Adipocyte (in vitro differentiated cells): ENCODE results near the gene NDUFS4.
"Not testable (repeated sequence)": the region's sequence is repeated elsewhere in the genome, so short reads cannot be mapped to it uniquely, and the experiment has no call there.

Experiments
- DNase-seq: peaks from one replicate; pipeline ENCODE4 v3.0.0-alpha.2; 2015; ENCODE audit warnings: low read depth
- H3K27me3 ChIP-seq: replicated peaks from 2 replicates; pipeline ENCODE4 v1.7.0; 2013; ENCODE audit warnings: mild to moderate bottlenecking, low read length, moderate library complexity; ENCODE audit not compliant: control insufficient read depth, insufficient read depth
- H3K36me3 ChIP-seq: 2 replicates; pipeline ENCODE4 v1.7.0; 2013; ENCODE audit warnings: low read length, mild to moderate bottlenecking, moderate library complexity; ENCODE audit not compliant: control insufficient read depth, insufficient read depth, severe bottlenecking
- H3K4me1 ChIP-seq: 2 replicates; pipeline ENCODE4 v1.7.0; 2013; ENCODE audit warnings: mild to moderate bottlenecking, low read length, moderate library complexity; ENCODE audit not compliant: control insufficient read depth, insufficient read depth
- H3K4me3 ChIP-seq: 2 replicates; pipeline ENCODE4 v1.7.0; 2013; ENCODE audit warnings: mild to moderate bottlenecking, low read length, moderate library complexity
- H3K9ac ChIP-seq: 2 replicates; pipeline ENCODE4 v1.7.0; 2013; ENCODE audit warnings: mild to moderate bottlenecking, low read length, moderate library complexity
- H3K9me3 ChIP-seq: 2 replicates; pipeline ENCODE4 v1.7.0; 2013; ENCODE audit warnings: mild to moderate bottlenecking, low read length, moderate library complexity; ENCODE audit not compliant: control insufficient read depth

Gene NDUFS4

GRCh38 chr5:53607886-53608285, 47.4 kb downstream of the NDUFS4 start:
- peaks cover 28% of the 10 kb centered on the region for H3K4me1 ChIP-seq
- H3K9me3 ChIP-seq: no peaks in the 10 kb centered on the region
- no peak overlapping the region for H3K9ac ChIP-seq
- DNase-seq: peak; percentile 33
- no peaks in the 10 kb centered on the region for H3K27me3 ChIP-seq
- peaks cover 24% of the 10 kb centered on the region for H3K36me3 ChIP-seq
- H3K4me3 ChIP-seq: peak overlapping the region; percentile 11

- not testable (repeated sequence) for H3K9me3 ChIP-seq, DNase-seq, H3K9ac ChIP-seq, H3K4me3 ChIP-seq, H3K27me3 ChIP-seq
- Histone ChIP-seq H3K4me1 (peaks cover 29% of the 10 kb centered on the region), H3K36me3 (peaks cover 24% of the 10 kb centered on the region)
Measured at GRCh38 chr5:53608897-53609296, 48.5 kb downstream of the NDUFS4 start.

- Histone ChIP-seq H3K9me3 (no peaks in the 10 kb centered on the region), H3K4me3 (no peak overlapping the region), H3K36me3 (no peaks in the 10 kb centered on the region), H3K27me3 (no peaks in the 10 kb centered on the region), H3K9ac (no peak overlapping the region), H3K4me1 (peaks cover 23% of the 10 kb centered on the region)
- DNase-seq: no peak
Measured at GRCh38 chr5:53613061-53613460, 52.6 kb downstream of the NDUFS4 start.

- DNase-seq: no peak
- H3K36me3 ChIP-seq: no peaks in the 10 kb centered on the region
- peaks cover 18% of the 10 kb centered on the region for H3K4me1 ChIP-seq
- H3K9ac ChIP-seq: no peak overlapping the region
- peak overlapping the region; percentile 20 for H3K4me3 ChIP-seq
- no peaks in the 10 kb centered on the region for H3K27me3 ChIP-seq
- H3K9me3 ChIP-seq: no peaks in the 10 kb centered on the region
Measured at GRCh38 chr5:53613536-53613935, 53.1 kb downstream of the NDUFS4 start.

GRCh38 chr5:53614376-53614885, 54.0 kb downstream of the NDUFS4 start:
- no peak overlapping the region for H3K4me3 ChIP-seq
- no peaks in the 10 kb centered on the region for H3K27me3 ChIP-seq
- no peak for DNase-seq
- H3K9me3 ChIP-seq: no peaks in the 10 kb centered on the region
- no peaks in the 10 kb centered on the region for H3K36me3 ChIP-seq
- H3K4me1 ChIP-seq: peaks cover 15% of the 10 kb centered on the region
- no peak overlapping the region for H3K9ac ChIP-seq

- Histone ChIP-seq H3K4me3 (no peak overlapping the region), H3K9me3 (no peaks in the 10 kb centered on the region), H3K4me1 (peaks cover 15% of the 10 kb centered on the region), H3K9ac (no peak overlapping the region), H3K36me3 (peaks cover 3% of the 10 kb centered on the region), H3K27me3 (no peaks in the 10 kb centered on the region)
- no peak for DNase-seq
Measured at GRCh38 chr5:53616939-53617549, 56.6 kb downstream of the NDUFS4 start.

- H3K27me3 ChIP-seq: no peaks in the 10 kb centered on the region
- no peak for DNase-seq
- no peak overlapping the region for H3K9ac ChIP-seq
- peaks cover 6% of the 10 kb centered on the region for H3K36me3 ChIP-seq
- H3K4me3 ChIP-seq: no peak overlapping the region
- no peaks in the 10 kb centered on the region for H3K9me3 ChIP-seq
- no peaks in the 10 kb centered on the region for H3K4me1 ChIP-seq
Measured at GRCh38 chr5:53631251-53631650, 70.8 kb downstream of the NDUFS4 start.

GRCh38 chr5:53642061-53642460, 81.6 kb downstream of the NDUFS4 start:
- Histone ChIP-seq H3K4me3 (no peak overlapping the region), H3K4me1 (peaks cover 9% of the 10 kb centered on the region)
- DNase-seq: peak; percentile 2

GRCh38 chr5:53643445-53643844, 83.0 kb downstream of the NDUFS4 start:
- DNase-seq: no peak
- H3K4me3 ChIP-seq: no peak overlapping the region

More at GRCh38 chr5:53642061-53642460, 81.6 kb downstream of the NDUFS4 start:
- Histone ChIP-seq H3K27me3 (no peaks in the 10 kb centered on the region), H3K36me3 (peaks cover 7% of the 10 kb centered on the region), H3K9ac (no peak overlapping the region), H3K9me3 (no peaks in the 10 kb centered on the region)

GRCh38 chr5:53645078-53645477, 84.6 kb downstream of the NDUFS4 start:
- no peaks in the 10 kb centered on the region for H3K9me3 ChIP-seq
- H3K36me3 ChIP-seq: peaks cover 13% of the 10 kb centered on the region
- no peak overlapping the region for H3K9ac ChIP-seq
- no peak for DNase-seq
- H3K4me3 ChIP-seq: no peak overlapping the region
- peaks cover 9% of the 10 kb centered on the region for H3K4me1 ChIP-seq
- no peaks in the 10 kb centered on the region for H3K27me3 ChIP-seq

More at GRCh38 chr5:53643445-53643844, 83.0 kb downstream of the NDUFS4 start:
- Histone ChIP-seq H3K36me3 (peaks cover 7% of the 10 kb centered on the region), H3K4me1 (peaks cover 9% of the 10 kb centered on the region), H3K27me3 (no peaks in the 10 kb centered on the region), H3K9ac (no peak overlapping the region), H3K9me3 (no peaks in the 10 kb centered on the region)

- no peak for DNase-seq
- Histone ChIP-seq H3K27me3 (no peaks in the 10 kb centered on the region), H3K4me3 (no peak overlapping the region), H3K9me3 (no peaks in the 10 kb centered on the region), H3K9ac (no peak overlapping the region), H3K4me1 (no peaks in the 10 kb centered on the region), H3K36me3 (peaks cover 13% of the 10 kb centered on the region)
Measured at GRCh38 chr5:53649352-53649751, 88.9 kb downstream of the NDUFS4 start.

- H3K4me3 ChIP-seq, H3K36me3 ChIP-seq, H3K4me1 ChIP-seq, H3K9ac ChIP-seq, H3K9me3 ChIP-seq, H3K27me3 ChIP-seq, DNase-seq: not testable (repeated sequence)
Measured at GRCh38 chr5:53660573-53660972, 100.1 kb downstream of the NDUFS4 start.
